Activated CD4-positive, alpha-beta T cell treated with anti-CD3 and anti-CD28 coated beads for 1 hour (primary cell): ENCODE results near the gene UBQLN1.

Experiments used
- DNase-seq: peaks from one replicate; pipeline ENCODE4 v3.0.0-alpha.2; 2020

The UBQLN1 gene

GRCh38 chr9:83681490-83681889 lies 26.3 kb downstream of the UBQLN1 start:
- no peak for DNase-seq

GRCh38 chr9:83680233-83680632 lies 27.5 kb downstream of the UBQLN1 start:
- DNase-seq, result no peak

- no peak for DNase-seq
Observed at GRCh38 chr9:83677596-83677995, 30.2 kb downstream of the UBQLN1 start.

GRCh38 chr9:83675466-83675865 lies 32.3 kb downstream of the UBQLN1 start:
- no peak for DNase-seq

- no peak for DNase-seq
Observed at GRCh38 chr9:83671451-83671850, 36.3 kb downstream of the UBQLN1 start.

GRCh38 chr9:83670381-83670780 lies 37.4 kb downstream of the UBQLN1 start:
- DNase-seq, result no peak

- no peak for DNase-seq
Observed at GRCh38 chr9:83669067-83669466, 38.7 kb downstream of the UBQLN1 start.

GRCh38 chr9:83665580-83666200 lies 42.1 kb downstream of the UBQLN1 start:
- no peak for DNase-seq

GRCh38 chr9:83662933-83663332 lies 44.8 kb downstream of the UBQLN1 start:
- DNase-seq, result no peak

- no peak for DNase-seq
Observed at GRCh38 chr9:83656952-83657351, 50.8 kb downstream of the UBQLN1 start.

GRCh38 chr9:83656032-83656680 lies 51.6 kb downstream of the UBQLN1 start:
- no peak for DNase-seq

GRCh38 chr9:83655433-83655832 lies 52.3 kb downstream of the UBQLN1 start:
- no peak for DNase-seq

GRCh38 chr9:83652433-83652832 lies 55.3 kb downstream of the UBQLN1 start:
- DNase-seq, result no peak

- no peak for DNase-seq
Observed at GRCh38 chr9:83651558-83651957, 56.2 kb downstream of the UBQLN1 start.

- no peak for DNase-seq
Observed at GRCh38 chr9:83649515-83649914, 58.2 kb downstream of the UBQLN1 start.

- DNase-seq, result peak; percentile 65
Observed at GRCh38 chr9:83649080-83649479, 58.7 kb downstream of the UBQLN1 start.

- no peak for DNase-seq
Observed at GRCh38 chr9:83646500-83647239, 61.1 kb downstream of the UBQLN1 start.

- no peak for DNase-seq
Observed at GRCh38 chr9:83642793-83643192, 65.0 kb downstream of the UBQLN1 start.

GRCh38 chr9:83639266-83639665 lies 68.5 kb downstream of the UBQLN1 start:
- DNase-seq, result no peak

GRCh38 chr9:83637389-83637788 lies 70.4 kb downstream of the UBQLN1 start:
- no peak for DNase-seq

- no peak for DNase-seq
Observed at GRCh38 chr9:83636813-83637212, 70.9 kb downstream of the UBQLN1 start.

GRCh38 chr9:83633676-83634075 lies 74.1 kb downstream of the UBQLN1 start:
- DNase-seq, result no peak

- no peak for DNase-seq
Observed at GRCh38 chr9:83633255-83633654, 74.5 kb downstream of the UBQLN1 start.

GRCh38 chr9:83630938-83631457 lies 76.8 kb downstream of the UBQLN1 start:
- DNase-seq, result no peak
